Right forelimb (tissue), 1 donor: ENCODE results near the gene CAMK1G.

ENCODE experiments used
- DNase-seq: peaks from one replicate; pipeline ENCODE4 v3.0.0-alpha.2; 2018

CAMK1G gene

DNA sequence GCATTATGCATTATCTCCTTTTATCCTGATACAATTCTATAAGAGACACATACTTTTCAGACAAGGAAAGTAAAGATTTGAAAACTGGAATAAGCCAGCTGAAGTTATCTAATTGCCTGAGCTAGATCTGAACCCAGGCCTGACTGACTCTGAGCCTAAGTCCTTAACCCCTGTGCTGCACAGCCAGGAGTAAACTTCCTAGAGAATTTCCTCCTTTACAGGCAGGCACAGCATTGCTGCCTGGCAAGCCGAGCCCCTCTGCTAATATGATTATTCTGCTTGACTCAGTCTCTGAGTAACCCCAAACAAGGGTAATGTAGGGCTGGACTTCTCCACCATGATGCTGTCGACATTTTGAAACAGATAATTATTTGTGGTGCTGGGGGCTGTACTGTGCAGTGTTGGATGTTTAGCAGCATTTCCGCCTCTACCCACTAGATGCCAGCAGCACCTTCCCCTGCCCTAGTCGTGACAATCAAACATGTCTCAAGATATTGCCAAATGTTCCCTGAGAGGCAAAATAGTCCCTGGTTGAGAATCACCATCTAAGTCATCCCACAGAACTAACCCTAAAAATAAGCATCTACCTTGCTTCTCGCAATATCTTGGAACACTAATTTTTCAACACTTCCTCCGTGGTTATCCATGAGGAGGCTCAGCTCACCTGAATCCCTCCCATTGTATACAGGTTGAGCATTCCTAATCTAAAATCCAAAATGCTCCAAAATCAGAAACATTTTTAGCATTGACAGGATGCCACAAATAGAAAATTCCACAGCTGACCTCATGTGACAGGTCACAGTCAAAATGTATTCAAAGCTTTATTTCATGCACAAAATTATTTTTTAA is 18.5 kb downstream of the CAMK1G start:
- no peak for DNase-seq

DNA sequence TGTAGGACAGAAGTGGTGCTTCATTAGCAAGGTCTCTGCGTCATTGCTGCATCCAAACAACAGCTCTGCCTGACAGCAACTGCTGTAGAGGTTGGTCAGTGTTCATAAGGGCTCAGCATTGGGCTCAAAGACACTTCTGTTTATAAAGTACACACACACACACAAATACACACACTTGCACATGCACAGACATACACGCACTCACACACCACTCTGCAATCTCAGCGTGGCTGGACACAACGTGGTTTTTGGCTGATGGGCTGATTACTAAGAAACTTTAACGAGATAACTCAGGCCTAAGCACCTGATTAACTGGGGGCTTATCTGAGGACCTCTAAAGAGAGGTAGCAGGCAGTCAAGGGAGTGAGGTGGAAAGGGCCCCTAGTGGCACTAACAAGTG is 20.4 kb downstream of the CAMK1G start:
- no peak for DNase-seq

- DNase-seq, result no peak
Observed at GRCh38 chr1:209607102-209607794, 23.7 kb downstream of the CAMK1G start.

GRCh38 chr1:209607795-209608178 is 24.3 kb downstream of the CAMK1G start:
- no peak for DNase-seq

DNA sequence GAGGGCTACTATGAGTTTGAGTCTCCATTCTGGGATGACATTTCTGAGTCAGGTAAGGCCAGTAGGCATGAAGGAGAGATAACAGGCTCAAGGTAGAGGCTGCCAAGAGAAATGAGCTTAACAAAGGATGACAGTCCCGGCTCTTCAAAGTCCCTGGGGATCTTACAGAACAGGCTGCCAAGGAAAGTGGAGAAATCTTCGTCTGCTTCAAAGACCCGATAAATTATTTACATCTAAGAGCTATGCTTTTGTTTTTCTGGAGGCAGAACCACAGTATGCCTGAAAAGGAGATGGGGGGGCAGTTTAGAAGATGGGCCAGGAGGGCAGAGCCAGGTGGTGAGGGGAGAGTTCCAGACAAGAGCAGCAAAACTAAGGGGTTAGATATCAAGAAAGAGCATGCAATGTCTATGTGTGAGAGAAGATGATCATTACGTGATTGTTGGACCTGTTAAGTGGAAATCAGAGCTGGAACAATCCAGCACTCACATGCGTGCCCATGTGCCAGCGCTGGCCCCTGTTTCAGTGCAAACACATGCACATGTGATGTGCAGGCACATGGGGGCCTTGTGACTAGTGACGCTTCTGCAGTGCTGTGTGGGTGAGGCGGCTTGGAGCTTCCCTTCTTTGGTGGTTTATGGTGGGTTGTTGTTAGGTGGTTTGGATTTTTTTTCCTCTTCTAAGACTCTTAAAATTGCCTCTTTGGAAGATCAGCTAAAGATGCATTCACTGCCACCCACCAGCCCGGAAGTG is 25.7 kb downstream of the CAMK1G start:
- DNase-seq, result no peak

GRCh38 chr1:209609791-209610630 is 26.5 kb downstream of the CAMK1G start:
- DNase-seq, result no peak

GRCh38 chr1:209610631-209610905 is 27.1 kb downstream of the CAMK1G start:
- no peak for DNase-seq

- DNase-seq, result no peak
Observed at GRCh38 chr1:209611771-209612570, 28.5 kb downstream of the CAMK1G start.

- no peak for DNase-seq
Observed at GRCh38 chr1:209612646-209613399, 29.3 kb downstream of the CAMK1G start.

GRCh38 chr1:209613400-209614150 is 30.1 kb downstream of the CAMK1G start:
- no peak for DNase-seq

DNA sequence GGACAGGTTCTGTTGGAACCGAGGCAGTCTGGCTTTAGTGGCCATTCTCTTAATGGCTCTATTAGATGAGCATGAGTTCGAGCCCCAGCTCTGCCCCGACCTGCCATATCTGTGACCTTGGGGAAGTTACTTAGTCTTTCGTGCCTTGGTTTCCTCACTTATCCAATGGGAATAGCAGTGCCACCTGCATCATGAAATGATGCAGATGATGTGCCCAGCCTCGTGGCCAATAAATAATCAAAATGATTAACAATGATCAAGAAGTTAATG is 30.6 kb downstream of the CAMK1G start:
- no peak for DNase-seq

GRCh38 chr1:209614906-209615305 is 31.4 kb downstream of the CAMK1G start:
- DNase-seq, result no peak

DNA sequence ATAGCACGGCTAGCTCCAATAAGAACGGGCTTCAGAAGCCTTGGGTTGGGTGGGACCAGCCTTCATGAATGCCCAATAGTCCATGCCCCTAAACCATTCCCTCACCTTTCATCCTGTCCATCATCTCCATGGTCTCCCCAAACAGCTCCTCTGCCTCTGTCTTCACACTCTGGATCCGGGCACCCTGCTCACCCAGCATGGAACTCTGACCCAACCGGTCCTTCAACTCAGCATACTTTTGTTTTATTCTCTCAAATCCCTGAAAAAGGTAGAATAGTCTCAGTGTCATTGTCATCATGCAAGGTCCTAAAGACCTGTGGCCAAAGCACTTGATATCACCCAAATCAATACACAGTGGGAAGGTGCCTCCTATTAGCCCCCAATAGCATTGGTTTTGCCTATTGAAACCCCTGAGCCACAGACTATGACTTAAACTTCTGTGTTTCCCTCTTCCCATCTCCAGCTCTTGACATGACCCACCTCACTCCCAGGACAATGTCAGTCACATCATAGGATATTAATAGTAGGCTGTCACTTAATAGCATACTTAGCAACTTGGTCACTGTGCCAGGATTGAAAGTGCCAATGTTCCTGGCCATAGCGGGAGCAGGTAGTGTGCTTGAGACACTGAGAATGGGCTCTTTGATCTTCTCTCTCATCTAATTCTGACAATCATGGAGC is 33.0 kb downstream of the CAMK1G start:
- DNase-seq, result no peak

GRCh38 chr1:209617047-209617673 is 33.6 kb downstream of the CAMK1G start:
- no peak for DNase-seq

DNA sequence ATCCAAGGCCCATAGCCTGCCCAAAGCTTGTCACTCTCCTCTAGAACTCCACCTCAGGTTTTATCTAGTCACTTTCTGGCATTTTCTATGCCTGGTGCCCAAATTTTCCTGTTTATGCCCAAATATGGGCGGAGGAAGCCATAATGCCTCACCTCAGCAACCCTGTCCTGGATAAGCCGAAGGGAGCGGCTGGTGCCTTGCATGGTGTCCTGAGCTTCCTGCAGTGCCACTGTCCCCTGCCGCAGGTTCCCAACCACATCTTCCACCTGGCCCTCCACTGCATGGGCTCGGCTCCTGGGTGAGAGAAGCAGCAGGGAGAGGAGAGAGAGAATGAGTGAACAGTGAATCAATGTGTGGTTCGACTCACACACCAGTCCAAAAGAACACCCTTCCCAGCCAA is 34.2 kb downstream of the CAMK1G start:
- DNase-seq, result no peak

- DNase-seq, result no peak
Observed at GRCh38 chr1:209618291-209618690, 34.8 kb downstream of the CAMK1G start.

DNA sequence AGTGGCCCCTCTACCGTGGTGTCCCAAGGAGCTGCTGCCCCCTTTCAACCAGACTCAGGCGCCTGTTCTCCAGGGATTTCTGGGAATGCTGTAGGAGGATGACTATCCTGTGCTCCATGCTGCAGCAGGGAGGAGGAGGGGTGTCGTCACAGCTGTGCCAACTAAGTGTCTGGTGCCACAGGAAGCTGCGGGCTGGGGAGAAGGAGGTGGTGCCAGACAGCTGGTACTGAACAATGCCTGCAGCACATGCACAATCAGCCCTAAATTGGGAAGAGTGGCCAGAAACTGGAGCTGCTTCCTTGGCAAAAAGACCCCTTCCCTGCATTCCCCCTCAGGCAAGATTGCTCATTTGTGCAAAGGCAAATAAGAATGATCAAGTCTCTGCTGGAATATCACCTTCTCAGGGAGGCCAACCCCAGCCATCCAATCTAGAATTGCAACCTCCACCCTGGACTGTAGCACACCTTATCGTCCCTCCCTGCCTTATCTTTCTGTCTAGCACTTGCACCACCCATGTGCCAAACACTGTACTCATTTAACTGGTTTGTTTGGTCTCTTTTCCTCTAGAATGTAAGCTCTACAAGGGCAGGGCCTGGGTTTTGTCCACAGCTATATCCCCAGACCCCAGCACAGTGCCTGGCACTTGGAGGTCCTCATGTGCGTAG is 35.4 kb downstream of the CAMK1G start:
- DNase-seq, result no peak

- no peak for DNase-seq
Observed at GRCh38 chr1:209619696-209620486, 36.4 kb downstream of the CAMK1G start.
